Islet precursor cell (in vitro differentiated cells): ENCODE measurements around the gene SLC44A5.

Experiments used
- DNase-seq: peaks from one replicate; pipeline ENCODE4 v3.0.0-alpha.2; 2018

Gene SLC44A5

GRCh38 chr1:75588779-75589475 is 22.0 kb downstream of the SLC44A5 start:
- no peak for DNase-seq

GRCh38 chr1:75587692-75588091 is 23.2 kb downstream of the SLC44A5 start:
- DNase-seq = peak; percentile 58

- DNase-seq = no peak
Observed at GRCh38 chr1:75583282-75583681, 27.6 kb downstream of the SLC44A5 start.

GRCh38 chr1:75582725-75583261 is 28.1 kb downstream of the SLC44A5 start:
- DNase-seq = no peak

- DNase-seq = no peak
Observed at GRCh38 chr1:75579046-75579445, 31.9 kb downstream of the SLC44A5 start.

- no peak for DNase-seq
Observed at GRCh38 chr1:75575837-75576236, 35.1 kb downstream of the SLC44A5 start.

- DNase-seq = no peak
Observed at GRCh38 chr1:75567191-75567590, 43.7 kb downstream of the SLC44A5 start.

- DNase-seq = no peak
Observed at GRCh38 chr1:75559800-75560199, 51.1 kb downstream of the SLC44A5 start.

GRCh38 chr1:75559136-75559535 is 51.8 kb downstream of the SLC44A5 start:
- DNase-seq = no peak

- DNase-seq = no peak
Observed at GRCh38 chr1:75554870-75555269, 56.0 kb downstream of the SLC44A5 start.

- DNase-seq = no peak
Observed at GRCh38 chr1:75554181-75554580, 56.7 kb downstream of the SLC44A5 start.

- DNase-seq = no peak
Observed at GRCh38 chr1:75550559-75550958, 60.4 kb downstream of the SLC44A5 start.

- DNase-seq = no peak
Observed at GRCh38 chr1:75548721-75549480, 62.0 kb downstream of the SLC44A5 start.

- DNase-seq = no peak
Observed at GRCh38 chr1:75543705-75544104, 67.2 kb downstream of the SLC44A5 start.

- DNase-seq = no peak
Observed at GRCh38 chr1:75542818-75543570, 67.9 kb downstream of the SLC44A5 start.

- no peak for DNase-seq
Observed at GRCh38 chr1:75539230-75540116, 71.4 kb downstream of the SLC44A5 start.

- no peak for DNase-seq
Observed at GRCh38 chr1:75533085-75533484, 77.8 kb downstream of the SLC44A5 start.

GRCh38 chr1:75531570-75531969 is 79.3 kb downstream of the SLC44A5 start:
- DNase-seq = no peak

- DNase-seq = no peak
Observed at GRCh38 chr1:75529488-75529887, 81.4 kb downstream of the SLC44A5 start.

- DNase-seq = no peak
Observed at GRCh38 chr1:75528001-75528400, 82.9 kb downstream of the SLC44A5 start.

GRCh38 chr1:75522389-75522788 is 88.5 kb downstream of the SLC44A5 start:
- peak; percentile 82 for DNase-seq

GRCh38 chr1:75521658-75522057 is 89.3 kb downstream of the SLC44A5 start:
- DNase-seq = no peak
